Islet precursor cell (in vitro differentiated cells): ENCODE data around the gene INTS13.
"Not testable (repeated sequence)": the region's sequence is repeated elsewhere in the genome, so short reads cannot be mapped to it uniquely, and the experiment has no call there.

ENCODE experiments used
- DNase-seq: peaks from one replicate; pipeline ENCODE4 v3.0.0-alpha.2; 2018

Gene INTS13

DNA sequence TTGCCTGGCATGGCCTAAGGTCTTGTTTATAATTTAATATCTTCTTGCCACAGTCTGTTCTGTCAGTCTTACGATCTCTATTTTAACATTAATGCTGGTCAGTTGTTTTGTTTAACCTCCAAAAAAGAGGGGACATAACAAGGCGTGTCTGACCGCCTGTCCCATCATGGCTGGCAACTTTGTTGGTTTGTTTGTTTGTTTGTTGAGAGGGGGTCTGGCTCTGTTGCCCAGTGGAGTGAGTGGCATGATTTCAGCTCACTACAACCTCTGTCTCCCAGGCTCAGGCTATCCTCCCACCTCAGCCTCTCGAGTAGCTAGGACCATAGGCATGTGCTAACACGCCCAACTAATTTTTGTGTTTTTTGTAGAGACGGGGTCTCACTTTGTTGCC, 68.7 kb downstream of the INTS13 start:
- DNase-seq = no peak

DNA sequence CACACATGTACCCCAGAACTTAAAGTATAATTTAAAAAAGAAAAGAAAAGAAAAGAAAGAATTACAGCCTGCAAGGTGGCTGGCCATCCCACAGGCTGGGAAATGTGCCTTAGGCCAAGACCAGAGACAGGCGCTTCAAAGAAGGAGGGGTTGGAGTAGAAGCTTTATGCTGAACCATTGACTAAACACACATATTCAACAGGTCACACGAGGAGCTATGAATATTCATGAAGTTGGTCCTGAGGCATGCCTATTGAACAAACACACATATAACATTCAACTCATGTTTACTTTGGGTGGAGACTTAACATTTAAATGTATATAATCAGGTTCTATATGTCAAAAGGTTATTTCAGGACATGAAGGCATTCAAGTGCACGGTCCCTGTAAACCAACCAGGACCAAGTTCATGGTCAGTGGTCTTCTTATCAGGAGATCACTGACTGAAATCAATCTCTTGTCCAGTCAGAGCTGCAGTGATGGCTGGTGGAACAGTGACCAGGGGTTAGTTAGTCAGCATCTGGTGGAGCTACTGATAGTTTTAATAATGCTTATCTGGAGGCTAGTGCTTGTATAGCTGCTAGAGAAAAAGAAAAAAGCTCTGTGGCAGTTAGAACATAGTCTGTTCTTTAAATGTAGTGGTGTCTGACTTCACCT, 69.2 kb downstream of the INTS13 start:
- DNase-seq = no peak

DNA sequence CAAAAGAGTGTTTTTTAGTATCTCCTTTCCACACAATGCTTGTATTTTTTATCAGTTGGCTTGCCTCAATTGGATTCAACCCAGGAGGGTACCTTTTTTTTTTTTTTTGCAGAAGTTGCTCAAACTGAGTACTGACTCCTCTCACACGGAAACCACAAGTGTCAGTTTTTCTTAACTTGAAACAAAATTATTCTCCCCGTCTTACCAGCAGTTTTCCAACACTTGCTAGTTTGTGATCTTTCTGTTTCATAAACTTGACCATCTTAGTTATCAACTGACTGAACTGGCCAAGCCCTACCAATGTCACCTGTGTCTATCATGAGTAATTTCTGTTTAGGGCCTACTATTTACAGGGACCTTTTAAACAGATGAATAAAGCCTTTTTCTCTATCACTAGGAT, 70.7 kb downstream of the INTS13 start:
- DNase-seq = no peak

DNA sequence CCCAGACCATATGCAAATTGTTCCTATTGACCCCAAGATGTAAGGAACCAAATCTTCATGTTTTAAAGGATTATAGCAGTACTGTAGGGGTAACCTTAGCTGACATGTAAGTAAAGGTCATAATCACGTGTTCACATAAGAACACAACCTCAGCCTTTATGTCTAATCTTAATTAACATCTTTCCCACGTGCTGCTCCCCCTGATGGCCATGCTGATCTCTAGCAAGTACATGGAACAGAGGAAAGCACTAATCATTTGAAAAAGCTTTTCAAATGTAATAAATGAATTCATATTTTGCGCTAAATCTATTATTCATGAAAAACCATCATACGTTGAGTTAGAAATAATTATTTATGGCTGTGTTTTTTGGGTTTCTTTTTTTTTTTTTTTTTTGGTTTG, 74.3 kb downstream of the INTS13 start:
- no peak for DNase-seq

DNA sequence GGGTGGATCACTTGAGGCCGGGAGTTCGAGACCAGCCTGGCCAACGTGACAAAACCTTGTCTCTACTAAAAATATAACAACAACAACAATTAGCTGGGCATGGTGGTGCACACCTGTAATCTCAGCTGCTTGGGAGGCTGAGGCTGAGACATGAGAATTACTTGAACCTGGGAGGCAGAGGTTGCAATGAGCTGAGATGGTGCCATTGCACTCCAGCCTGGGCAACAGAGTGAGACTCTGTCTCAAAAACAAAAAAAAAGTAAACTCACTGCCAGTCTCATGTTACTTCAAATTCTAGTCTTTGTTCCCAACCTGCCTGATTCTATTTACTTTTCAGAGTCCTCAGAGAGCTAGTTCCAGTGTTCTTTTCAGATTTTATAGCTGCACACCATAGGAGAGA, 75.0 kb downstream of the INTS13 start:
- DNase-seq = not testable (repeated sequence)

DNA sequence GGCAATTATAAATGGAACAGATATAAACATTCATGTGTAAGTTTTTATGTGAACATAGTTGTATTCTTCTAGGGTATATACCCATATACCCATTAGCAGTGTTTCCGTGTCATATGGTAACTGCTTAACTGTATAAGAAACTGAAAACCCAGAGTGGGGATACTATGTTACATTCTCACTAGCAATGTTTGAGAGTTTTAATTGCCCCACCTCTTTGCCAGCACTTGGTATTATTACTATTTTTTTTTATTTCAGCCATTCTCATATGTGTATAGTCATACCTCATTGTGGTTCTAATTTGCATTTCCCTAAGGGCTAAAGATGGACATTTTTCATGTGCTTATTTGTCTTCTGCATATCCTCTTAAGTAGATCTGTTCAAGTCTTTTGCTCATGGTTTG, 76.1 kb downstream of the INTS13 start:
- DNase-seq = no peak

DNA sequence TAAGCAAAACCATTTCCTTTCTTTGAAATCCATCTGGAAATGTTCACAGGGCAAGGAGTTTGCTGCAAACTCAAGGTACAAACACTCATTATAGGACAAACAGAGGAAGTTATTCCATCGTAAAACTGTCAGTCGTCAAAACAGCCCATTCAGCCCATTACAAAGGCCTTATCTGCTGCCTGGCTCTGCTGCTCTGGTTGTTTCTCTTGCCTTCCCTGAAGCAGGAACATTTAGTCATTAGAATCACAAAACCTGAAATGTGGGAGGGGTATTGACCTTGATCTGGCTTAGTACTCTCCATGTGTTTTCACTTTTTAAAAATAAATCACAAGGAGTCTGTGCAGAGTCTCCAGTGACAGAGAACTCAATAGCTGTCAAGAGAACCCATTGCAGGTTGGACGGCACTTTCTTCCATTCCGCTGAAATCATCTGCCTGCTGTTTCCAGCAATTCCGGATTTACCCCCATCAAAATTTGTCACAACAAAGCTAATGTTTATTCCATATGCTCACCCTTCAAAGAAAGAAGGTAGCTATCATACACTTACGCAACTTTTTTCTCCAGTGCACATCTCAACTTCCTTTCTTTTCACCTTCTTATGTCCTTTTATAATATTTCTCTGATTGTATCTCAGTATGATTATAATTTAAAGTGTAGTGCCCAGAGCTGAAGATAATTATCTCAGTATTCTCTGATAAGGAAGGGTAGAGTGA, 80.2 kb downstream of the INTS13 start:
- DNase-seq = peak; percentile 90

DNA sequence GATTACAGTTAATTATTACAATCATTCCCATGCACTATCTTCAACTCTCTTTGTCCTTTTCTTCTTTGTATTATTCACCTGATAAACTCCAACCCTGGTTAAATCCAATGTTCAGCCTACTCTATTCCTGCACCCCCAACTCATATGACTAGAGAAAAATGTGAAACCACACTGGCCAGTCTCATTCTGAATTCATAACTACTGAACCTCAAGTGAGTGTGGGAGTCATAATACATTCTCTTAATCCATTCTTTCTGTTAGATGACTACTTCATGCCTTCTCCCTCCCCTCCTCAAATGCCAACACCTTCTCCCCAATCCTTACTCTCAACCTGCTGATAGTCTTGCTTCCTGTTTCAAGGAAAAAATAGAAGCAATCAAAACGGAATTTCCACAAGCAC, 82.4 kb downstream of the INTS13 start:
- no peak for DNase-seq
